H9 (cell line): ENCODE results near the gene OR4C6. TPM values are rescaled to one million over a fixed set of nuclear protein-coding genes. Genes with fewer than 3 reads are reported as not detected.

Experiments
- DNase-seq: peaks from one replicate; pipeline ENCODE4 v3.0.0-alpha.2; 2017
- H2AFZ ChIP-seq: one replicate; pipeline ENCODE4 v1.6.1; 2013; ENCODE audit warnings: mild to moderate bottlenecking, low read length, control low read depth, moderate library complexity
- H2AK5ac ChIP-seq: 2 replicates; pipeline ENCODE4 v1.6.1; 2013; ENCODE audit warnings: low read length, control low read depth, mixed read lengths; ENCODE audit not compliant: insufficient read length
- H2BK120ac ChIP-seq: one replicate; pipeline ENCODE4 v1.6.1; 2013; ENCODE audit warnings: low read depth, mild to moderate bottlenecking, low read length, control low read depth, inconsistent platforms; ENCODE audit not compliant: poor library complexity, severe bottlenecking
- H2BK12ac ChIP-seq: 2 replicates; pipeline ENCODE4 v1.6.1; 2013; ENCODE audit warnings: low read length, control low read depth, mixed read lengths, low read depth; ENCODE audit not compliant: insufficient read length
- H2BK15ac ChIP-seq: 2 replicates; pipeline ENCODE4 v1.6.1; 2013; ENCODE audit warnings: low read depth, low read length, control low read depth
- H2BK20ac ChIP-seq: one replicate; pipeline ENCODE4 v1.6.1; 2013; ENCODE audit warnings: low read depth, mild to moderate bottlenecking, low read length, control low read depth, inconsistent platforms; ENCODE audit not compliant: poor library complexity, severe bottlenecking
- H2BK5ac ChIP-seq: 2 replicates; pipeline ENCODE4 v1.6.1; 2013; ENCODE audit warnings: low read length, control low read depth, mixed read lengths; ENCODE audit not compliant: insufficient read length
- H3K14ac ChIP-seq: 2 replicates; pipeline ENCODE4 v1.6.1; 2013; ENCODE audit warnings: low read length, control low read depth; ENCODE audit not compliant: insufficient read depth
- H3K18ac ChIP-seq: 2 replicates; pipeline ENCODE4 v1.6.1; 2013; ENCODE audit warnings: low read depth, mild to moderate bottlenecking, mixed read lengths, low read length, control low read depth; ENCODE audit not compliant: insufficient read length
- H3K23ac ChIP-seq: 2 replicates; pipeline ENCODE4 v1.6.1; 2013; ENCODE audit warnings: low read length, control low read depth, mixed read lengths, low read depth; ENCODE audit not compliant: insufficient read length
- H3K23me2 ChIP-seq: 2 replicates; pipeline ENCODE4 v1.6.1; 2013; ENCODE audit warnings: low read depth, mild to moderate bottlenecking, mixed read lengths, low read length, control low read depth; ENCODE audit not compliant: insufficient read length, poor library complexity, severe bottlenecking
- H3K27ac ChIP-seq: 2 replicates; pipeline ENCODE4 v1.5.1; 2013; ENCODE audit warnings: low read length, control low read depth, mixed read lengths, low read depth; ENCODE audit not compliant: insufficient read length
- H3K27me3 ChIP-seq: 2 replicates; pipeline ENCODE4 v1.6.1; 2013; ENCODE audit warnings: low read length, control low read depth, inconsistent platforms; ENCODE audit not compliant: insufficient read depth
- H3K4ac ChIP-seq: 2 replicates; pipeline ENCODE4 v1.6.1; 2013; ENCODE audit warnings: low read depth, mild to moderate bottlenecking, control low read depth, inconsistent platforms, low read length, moderate library complexity
- H3K4me1 ChIP-seq: 2 replicates; pipeline ENCODE4 v1.6.1; 2013; ENCODE audit warnings: low read length, control low read depth, inconsistent platforms; ENCODE audit not compliant: insufficient read depth
- H3K4me2 ChIP-seq: 2 replicates; pipeline ENCODE4 v1.6.1; 2013; ENCODE audit warnings: low read length, control low read depth, mixed read lengths; ENCODE audit not compliant: insufficient read length, insufficient read depth
- H3K56ac ChIP-seq: 2 replicates; pipeline ENCODE4 v1.6.1; 2013; ENCODE audit warnings: low read depth, mild to moderate bottlenecking, mixed read lengths, low read length, control low read depth; ENCODE audit not compliant: insufficient read length
- H3K79me1 ChIP-seq: 2 replicates; pipeline ENCODE4 v1.6.1; 2013; ENCODE audit warnings: low read depth, mild to moderate bottlenecking, moderate library complexity, low read length, control low read depth, inconsistent platforms; ENCODE audit not compliant: insufficient read depth, poor library complexity, severe bottlenecking
- H3K79me2 ChIP-seq: 2 replicates; pipeline ENCODE4 v1.6.1; 2013; ENCODE audit warnings: low read length, control low read depth, inconsistent platforms; ENCODE audit not compliant: insufficient read depth
- H3K9ac ChIP-seq: 2 replicates; pipeline ENCODE4 v1.6.1; 2013; ENCODE audit warnings: low read length, control low read depth, mixed read lengths; ENCODE audit not compliant: insufficient read length; ENCODE audit errors: extremely low read depth
- H3K9me3 ChIP-seq: one replicate; pipeline ENCODE4 v1.6.1; 2013; ENCODE audit warnings: low read depth, low read length, inconsistent platforms; ENCODE audit not compliant: control insufficient read depth
- H3T11ph ChIP-seq: one replicate; pipeline ENCODE4 v1.6.1; 2013; ENCODE audit warnings: mild to moderate bottlenecking, low read length, control low read depth, inconsistent platforms
- H4K20me1 ChIP-seq: one replicate; pipeline ENCODE4 v1.6.1; 2013; ENCODE audit not compliant: control insufficient read depth, insufficient read length, insufficient read depth
- H4K5ac ChIP-seq: 2 replicates; pipeline ENCODE4 v1.6.1; 2013; ENCODE audit warnings: low read depth, mild to moderate bottlenecking, mixed read lengths, low read length, control low read depth; ENCODE audit not compliant: insufficient read length
- H4K8ac ChIP-seq: replicated peaks from 2 replicates; pipeline ENCODE4 v1.6.1; 2013; ENCODE audit warnings: low read length, control low read depth, mixed read lengths, low read depth; ENCODE audit not compliant: insufficient read length
- H4K91ac ChIP-seq: 2 replicates; pipeline ENCODE4 v1.6.1; 2013; ENCODE audit warnings: low read depth, mild to moderate bottlenecking, moderate library complexity, mixed read lengths, low read length, control low read depth; ENCODE audit not compliant: insufficient read length
- H3K27ac Mint-ChIP-seq, 3 experiments: 2 replicates in 2 of 3; 3 replicates in 1 of 3; pipeline ENCODE4 v1.8.0; 2020 to 2021; ENCODE audit warnings: mixed read lengths in 3 of 3, mild to moderate bottlenecking in 1 of 3, moderate library complexity in 1 of 3
- H3K27me3 Mint-ChIP-seq: 2 replicates; pipeline ENCODE4 v1.8.0; 2021; ENCODE audit warnings: low read depth, mild to moderate bottlenecking, moderate library complexity, mixed read lengths
- H3K36me3 Mint-ChIP-seq, 3 experiments: 2 replicates in 2 of 3; 3 replicates in 1 of 3; pipeline ENCODE4 v1.8.0; 2020 to 2021; ENCODE audit warnings: low read depth in 3 of 3, mixed read lengths in 3 of 3; ENCODE audit not compliant: insufficient read depth in 1 of 3
- H3K4me1 Mint-ChIP-seq, 2 experiments: 2 replicates each; pipeline ENCODE4 v1.8.0; 2020; ENCODE audit warnings: mixed read lengths in 2 of 2
- H3K4me3 Mint-ChIP-seq, 2 experiments: 2 replicates in 1 of 2; 3 replicates in 1 of 2; pipeline ENCODE4 v1.8.0; 2020 to 2021; ENCODE audit warnings: mild to moderate bottlenecking in 2 of 2, mixed read lengths in 2 of 2, moderate library complexity in 1 of 2
- H3K9me3 Mint-ChIP-seq, 2 experiments: 2 replicates in 1 of 2; 3 replicates in 1 of 2; pipeline ENCODE4 v1.8.0; 2020; ENCODE audit warnings: mild to moderate bottlenecking in 2 of 2, mixed read lengths in 2 of 2, moderate library complexity in 1 of 2
- CTCF ChIP-seq: fragments of 200-600 bp; sonication (generic); conservative IDR thresholded peaks from 3 replicates; pipeline ENCODE4 v1.8.0; 2021; ENCODE audit warnings: antibody characterized with exemption, mild to moderate bottlenecking
- total RNA-seq: library from RNA; stranded (reverse); gene quantifications from 2 replicates; pipeline ENCODE4 v1.2.1, GENCODE V29; 2021

OR4C6 gene
- total RNA-seq, 1 experiment from 2014 or later, result not detected

DNA sequence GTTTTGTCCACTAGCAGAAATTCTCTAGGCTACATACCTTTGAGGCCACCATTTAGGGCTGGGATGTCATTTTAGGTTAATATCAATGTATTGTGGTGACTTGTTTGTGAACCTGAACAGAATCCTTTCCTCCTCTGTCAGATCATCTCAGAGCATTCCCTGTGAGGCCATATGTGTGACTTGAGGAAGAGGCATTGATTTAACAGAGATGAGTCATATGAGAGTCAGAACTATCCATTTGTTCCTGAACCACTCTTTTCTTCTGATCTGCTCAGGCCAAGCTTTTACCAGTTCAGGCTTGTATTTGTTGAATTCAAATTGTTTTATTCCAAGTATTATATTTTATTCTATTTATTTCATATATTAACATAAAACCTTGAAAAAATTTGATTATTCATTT, 6.9 kb upstream of the OR4C6 start:
- Histone ChIP-seq H2BK20ac (no peak overlapping the region), H3K79me1 (no peaks in the 10 kb centered on the region), H3K27ac (no peak overlapping the region), H3K56ac (no peak overlapping the region), H3T11ph (no peak overlapping the region), H3K9ac (no peak overlapping the region), H3K27me3 (no peaks in the 10 kb centered on the region), H3K4me2 (no peak overlapping the region), H2BK15ac (no peak overlapping the region), H2BK12ac (no peak overlapping the region), H3K23ac (no peak overlapping the region), H3K4me1 (no peaks in the 10 kb centered on the region), H2BK120ac (no peak overlapping the region), H4K91ac (no peak overlapping the region), H2AK5ac (no peak overlapping the region), H3K9me3 (peaks cover 56% of the 10 kb centered on the region), H3K18ac (no peak overlapping the region), H2BK5ac (no peak overlapping the region), H2AFZ (no peak overlapping the region), H4K20me1 (no peaks in the 10 kb centered on the region), H3K14ac (no peak overlapping the region), H3K4ac (no peak overlapping the region), H4K5ac (no peak overlapping the region), H3K79me2 (no peaks in the 10 kb centered on the region), H3K23me2 (no peaks in the 10 kb centered on the region), H4K8ac (no peak overlapping the region)
- Mint-ChIP-seq H3K9me3 (peaks cover 57 to 62% of the 10 kb centered on the region in 2 experiments), H3K36me3 (peaks cover 0 to 7% (median 0%) of the 10 kb centered on the region in 3 experiments; a peak in 2 of 7 replicates), H3K27ac (no peak overlapping the region), H3K27me3 (no peaks in the 10 kb centered on the region), H3K4me1 (no peaks in the 10 kb centered on the region), H3K4me3 (no peak overlapping the region)
- no peak for DNase-seq
- TF ChIP-seq CTCF, result no peak
